OCI-LY1 (cell line): ENCODE results near the gene RUNX1.

Experiments
- H2AFZ ChIP-seq: fragments of 200-600 bp; sonication (generic), shearing (Covaris generic); 2 replicates; pipeline ENCODE4 v1.6.0; 2014; ENCODE audit warnings: antibody characterized with exemption, mild to moderate bottlenecking, low read length
- H3F3A ChIP-seq: fragments of 200-600 bp; sonication (generic), shearing (Covaris generic); 2 replicates; pipeline ENCODE4 v1.6.0; 2014; ENCODE audit warnings: mild to moderate bottlenecking, antibody characterized with exemption, low read length, moderate library complexity; ENCODE audit not compliant: insufficient read depth
- H3K27ac ChIP-seq: fragments of 200-600 bp; sonication (generic); 2 replicates; pipeline ENCODE4 v1.5.1; 2014; ENCODE audit warnings: low read length, mixed run types, mild to moderate bottlenecking, low read depth; ENCODE audit not compliant: poor library complexity, severe bottlenecking
- H3K27me3 ChIP-seq: fragments of 200-600 bp; sonication (generic); 2 replicates; pipeline ENCODE4 v1.6.0; 2014; ENCODE audit warnings: antibody characterized with exemption, mild to moderate bottlenecking, low read length, moderate library complexity; ENCODE audit not compliant: insufficient read depth
- H3K36me3 ChIP-seq: fragments of 200-600 bp; sonication (generic); 2 replicates; pipeline ENCODE4 v1.6.1; 2014; ENCODE audit warnings: mild to moderate bottlenecking, antibody characterized with exemption, low read length, moderate library complexity, mixed read lengths; ENCODE audit not compliant: insufficient read depth
- H3K4me1 ChIP-seq: fragments of 200-600 bp; sonication (generic); 2 replicates; pipeline ENCODE4 v1.5.1; 2014; ENCODE audit warnings: mild to moderate bottlenecking, low read length, moderate library complexity; ENCODE audit not compliant: insufficient read depth, severe bottlenecking
- H3K4me2 ChIP-seq: fragments of 200-600 bp; sonication (generic), shearing (Covaris generic); 2 replicates; pipeline ENCODE4 v1.6.1; 2014; ENCODE audit warnings: low read length
- H3K4me3 ChIP-seq: fragments of 200-600 bp; sonication (generic); 2 replicates; pipeline ENCODE4 v1.5.1; 2014; ENCODE audit warnings: low read length, low read depth, mild to moderate bottlenecking, mixed read lengths; ENCODE audit not compliant: poor library complexity, severe bottlenecking
- H3K79me2 ChIP-seq: fragments of 200-600 bp; shearing (Covaris generic); 2 replicates; pipeline ENCODE4 v1.6.1; 2016; ENCODE audit warnings: mixed run types, low read length, mixed read lengths; ENCODE audit not compliant: insufficient read depth
- H3K9ac ChIP-seq: fragments of 200-600 bp; sonication (generic), shearing (Covaris generic); 2 replicates; pipeline ENCODE4 v1.6.1; 2014; ENCODE audit warnings: mild to moderate bottlenecking, low read length, mixed read lengths
- H3K9me2 ChIP-seq: fragments of 200-600 bp; sonication (generic), shearing (Covaris generic); 2 replicates; pipeline ENCODE4 v1.6.1; 2014; ENCODE audit warnings: low read depth, mild to moderate bottlenecking, low read length, mixed read lengths
- H3K9me3 ChIP-seq: fragments of 200-600 bp; shearing (Covaris generic); 2 replicates; pipeline ENCODE4 v1.6.1; 2014; ENCODE audit warnings: low read length, mixed read lengths
- H4K20me1 ChIP-seq: fragments of 200-600 bp; sonication (generic), shearing (Covaris generic); 2 replicates; pipeline ENCODE4 v1.6.0; 2016; ENCODE audit warnings: mild to moderate bottlenecking, low read length; ENCODE audit not compliant: insufficient read depth
- EZH2 ChIP-seq: fragments of 200-600 bp; sonication (generic), shearing (Covaris generic); IDR thresholded peaks from 2 replicates; pipeline ENCODE4 v1.8.0; 2017; ENCODE audit warnings: borderline replicate concordance, mixed run types, mild to moderate bottlenecking, antibody characterized with exemption, low read length, moderate library complexity, mixed read lengths
- TF ChIP-seq, protein P1 (sequence below): fragments of 200-600 bp; sonication (generic), shearing (Covaris generic); IDR thresholded peaks from 2 replicates; pipeline ENCODE4 v1.5.1; 2017; ENCODE audit warnings: mild to moderate bottlenecking, antibody characterized with exemption, low read length, moderate library complexity, mixed read lengths

The RUNX1 gene

DNA sequence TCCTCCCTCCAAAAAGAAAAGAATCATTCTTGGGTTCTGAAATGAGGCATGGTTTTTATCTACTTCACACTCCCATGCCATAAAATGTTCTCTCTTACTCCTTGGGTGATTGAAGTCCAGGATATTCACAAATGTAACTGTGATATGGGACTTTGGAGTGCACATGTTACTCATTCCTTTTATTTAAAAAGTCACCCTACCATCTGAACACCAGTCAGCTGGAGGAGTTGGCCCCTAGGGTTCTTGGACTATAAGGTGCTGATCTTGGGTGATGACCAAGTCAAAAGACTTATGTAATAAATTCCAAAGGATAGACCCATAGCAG is 251.9 kb downstream of the RUNX1 start:
- no peak overlapping the region for H3K27ac ChIP-seq
- H3K36me3 ChIP-seq: peaks cover 77% of the 10 kb centered on the region
- H2AFZ ChIP-seq: no peak overlapping the region
- H3K79me2 ChIP-seq: no peaks in the 10 kb centered on the region
- H3K4me3 ChIP-seq: no peak overlapping the region
- H3K9me3 ChIP-seq: no peaks in the 10 kb centered on the region
- no peaks in the 10 kb centered on the region for H3K9me2 ChIP-seq
- peaks cover 4% of the 10 kb centered on the region for H3K4me1 ChIP-seq
- no peak overlapping the region for H3K9ac ChIP-seq
- TF ChIP-seq EZH2: no peak
- TF ChIP-seq, protein P1, sequence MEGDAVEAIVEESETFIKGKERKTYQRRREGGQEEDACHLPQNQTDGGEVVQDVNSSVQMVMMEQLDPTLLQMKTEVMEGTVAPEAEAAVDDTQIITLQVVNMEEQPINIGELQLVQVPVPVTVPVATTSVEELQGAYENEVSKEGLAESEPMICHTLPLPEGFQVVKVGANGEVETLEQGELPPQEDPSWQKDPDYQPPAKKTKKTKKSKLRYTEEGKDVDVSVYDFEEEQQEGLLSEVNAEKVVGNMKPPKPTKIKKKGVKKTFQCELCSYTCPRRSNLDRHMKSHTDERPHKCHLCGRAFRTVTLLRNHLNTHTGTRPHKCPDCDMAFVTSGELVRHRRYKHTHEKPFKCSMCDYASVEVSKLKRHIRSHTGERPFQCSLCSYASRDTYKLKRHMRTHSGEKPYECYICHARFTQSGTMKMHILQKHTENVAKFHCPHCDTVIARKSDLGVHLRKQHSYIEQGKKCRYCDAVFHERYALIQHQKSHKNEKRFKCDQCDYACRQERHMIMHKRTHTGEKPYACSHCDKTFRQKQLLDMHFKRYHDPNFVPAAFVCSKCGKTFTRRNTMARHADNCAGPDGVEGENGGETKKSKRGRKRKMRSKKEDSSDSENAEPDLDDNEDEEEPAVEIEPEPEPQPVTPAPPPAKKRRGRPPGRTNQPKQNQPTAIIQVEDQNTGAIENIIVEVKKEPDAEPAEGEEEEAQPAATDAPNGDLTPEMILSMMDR: no peak
- H3K27me3 ChIP-seq: no peaks in the 10 kb centered on the region
- no peak overlapping the region for H3K4me2 ChIP-seq
- H4K20me1 ChIP-seq: no peaks in the 10 kb centered on the region
- no peaks in the 10 kb centered on the region for H3F3A ChIP-seq

DNA sequence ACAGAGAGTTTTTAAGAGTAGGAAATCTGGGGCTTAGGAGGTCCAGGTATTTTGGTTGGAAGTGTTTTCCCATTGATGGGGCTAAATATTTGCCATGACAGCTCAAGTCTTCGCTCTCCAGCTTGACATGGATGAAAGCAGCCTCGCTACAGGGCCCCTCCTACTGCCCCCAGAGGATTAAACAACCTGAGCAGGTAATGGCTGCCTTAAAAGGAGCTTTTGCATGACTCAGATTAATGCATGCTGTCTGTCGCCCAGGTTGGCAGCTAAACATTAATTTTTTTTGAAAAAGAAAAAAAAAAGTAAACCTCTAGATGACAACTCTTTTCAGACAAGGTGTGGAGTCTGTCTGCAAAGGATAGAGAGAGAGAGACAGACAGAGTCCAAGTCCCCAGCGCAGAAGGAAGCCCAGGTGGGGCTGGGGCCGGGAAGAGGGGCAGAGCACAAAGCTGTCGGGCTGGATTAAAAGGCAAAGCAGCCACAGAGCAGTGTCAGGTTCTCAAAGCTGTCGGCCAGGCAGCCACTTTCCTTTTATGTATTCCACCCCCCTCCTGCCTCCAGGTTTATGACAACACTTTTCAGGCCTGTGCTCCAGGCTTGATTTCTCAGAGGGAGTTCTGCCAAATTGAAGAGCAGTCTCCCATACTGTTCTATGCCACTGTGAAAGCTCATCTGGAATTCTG is 252.4 kb downstream of the RUNX1 start:
- no peaks in the 10 kb centered on the region for H3K79me2 ChIP-seq
- H4K20me1 ChIP-seq: no peaks in the 10 kb centered on the region
- TF ChIP-seq EZH2: no peak
- TF ChIP-seq, protein P1: no peak
- no peak overlapping the region for H2AFZ ChIP-seq
- H3K9ac ChIP-seq: no peak overlapping the region
- H3K9me3 ChIP-seq: no peaks in the 10 kb centered on the region
- peaks cover 74% of the 10 kb centered on the region for H3K36me3 ChIP-seq
- H3F3A ChIP-seq: no peaks in the 10 kb centered on the region
- H3K4me2 ChIP-seq: no peak overlapping the region
- no peaks in the 10 kb centered on the region for H3K9me2 ChIP-seq
- H3K4me1 ChIP-seq: peaks cover under 1% of the 10 kb centered on the region
- no peak overlapping the region for H3K27ac ChIP-seq
- no peaks in the 10 kb centered on the region for H3K27me3 ChIP-seq
- no peak overlapping the region for H3K4me3 ChIP-seq

GRCh38 chr21:34795548-34796180 is 253.4 kb downstream of the RUNX1 start:
- no peak overlapping the region for H3K4me3 ChIP-seq
- no peak overlapping the region for H3K9ac ChIP-seq
- no peak overlapping the region for H3K27ac ChIP-seq
- H3K79me2 ChIP-seq: no peaks in the 10 kb centered on the region
- no peaks in the 10 kb centered on the region for H3F3A ChIP-seq
- H3K36me3 ChIP-seq: peaks cover 74% of the 10 kb centered on the region
- no peaks in the 10 kb centered on the region for H3K9me3 ChIP-seq
- no peak overlapping the region for H3K4me2 ChIP-seq
- no peaks in the 10 kb centered on the region for H3K9me2 ChIP-seq
- no peaks in the 10 kb centered on the region for H3K27me3 ChIP-seq
- no peak overlapping the region for H2AFZ ChIP-seq
- no peaks in the 10 kb centered on the region for H4K20me1 ChIP-seq
- TF ChIP-seq, protein P1: no peak
- TF ChIP-seq EZH2: no peak
- H3K4me1 ChIP-seq: no peaks in the 10 kb centered on the region
